ENCODE measurements around the gene CRIP2.

CRIP2 gene

DNA sequence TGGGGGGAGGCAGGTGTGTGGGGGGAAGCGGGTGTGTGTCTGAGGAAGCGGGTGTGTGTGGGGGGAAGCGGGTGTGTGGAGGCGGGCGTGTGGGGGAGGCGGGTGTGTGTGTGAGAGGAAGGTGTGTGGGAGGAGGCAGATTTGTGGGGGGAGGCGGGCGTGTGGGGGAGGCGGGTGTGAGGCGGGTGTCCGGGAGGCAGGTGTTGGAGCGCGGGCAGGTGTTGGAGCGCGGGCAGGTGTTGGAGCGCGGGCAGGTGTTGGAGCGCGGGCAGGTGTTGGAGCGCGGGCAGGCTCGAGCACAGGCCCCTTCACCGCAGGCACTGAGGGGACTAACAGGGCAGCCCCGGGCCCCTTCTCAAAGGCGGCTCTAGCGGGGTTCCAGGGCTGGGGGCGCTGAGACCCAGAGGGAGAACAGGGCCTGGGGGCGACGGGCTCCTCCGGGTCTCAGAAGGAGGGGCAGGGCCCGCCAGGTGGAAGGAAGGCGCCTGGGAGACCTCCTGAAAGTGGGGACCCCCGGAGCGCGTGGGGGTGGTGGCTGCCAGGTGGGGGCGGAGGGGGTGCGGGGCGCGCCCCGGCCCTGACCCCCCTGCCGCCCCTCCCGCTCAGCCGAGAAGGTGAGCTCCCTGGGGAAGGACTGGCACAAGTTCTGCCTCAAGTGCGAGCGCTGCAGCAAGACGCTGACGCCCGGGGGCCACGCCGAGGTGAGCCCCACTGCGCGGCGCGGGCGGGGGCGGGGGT lies 3.2 kb downstream of the CRIP2 start:
- no peak overlapping the region for H3K4me3 ChIP-seq (ENCODE audit: low read length)
- no peak for TF ChIP-seq CTCF (conservative IDR thresholded peaks at IDR 0.05; ENCODE audit: low read length)
- DNase-seq (ENCODE audit: low read depth) = no peak

- H3K4me3 ChIP-seq (ENCODE audit: low read length) = no peak overlapping the region
- no peak for DNase-seq (ENCODE audit: low read depth)
- no peak for TF ChIP-seq CTCF (conservative IDR thresholded peaks at IDR 0.05; ENCODE audit: low read length)
Measured at GRCh38 chr14:105478398-105479251, 4.0 kb downstream of the CRIP2 start.

GRCh38 chr14:105479431-105480158 lies 5.0 kb downstream of the CRIP2 start:
- no peak for TF ChIP-seq CTCF (conservative IDR thresholded peaks at IDR 0.05; ENCODE audit: low read length)
- no peak overlapping the region for H3K4me3 ChIP-seq (ENCODE audit: low read length)
- DNase-seq (ENCODE audit: low read depth) = no peak

GRCh38 chr14:105480199-105480746 lies 5.7 kb downstream of the CRIP2 start:
- H3K4me3 ChIP-seq (ENCODE audit: low read length) = no peak overlapping the region
- no peak for DNase-seq (ENCODE audit: low read depth)
- no peak for TF ChIP-seq CTCF (conservative IDR thresholded peaks at IDR 0.05; ENCODE audit: low read length)

DNA sequence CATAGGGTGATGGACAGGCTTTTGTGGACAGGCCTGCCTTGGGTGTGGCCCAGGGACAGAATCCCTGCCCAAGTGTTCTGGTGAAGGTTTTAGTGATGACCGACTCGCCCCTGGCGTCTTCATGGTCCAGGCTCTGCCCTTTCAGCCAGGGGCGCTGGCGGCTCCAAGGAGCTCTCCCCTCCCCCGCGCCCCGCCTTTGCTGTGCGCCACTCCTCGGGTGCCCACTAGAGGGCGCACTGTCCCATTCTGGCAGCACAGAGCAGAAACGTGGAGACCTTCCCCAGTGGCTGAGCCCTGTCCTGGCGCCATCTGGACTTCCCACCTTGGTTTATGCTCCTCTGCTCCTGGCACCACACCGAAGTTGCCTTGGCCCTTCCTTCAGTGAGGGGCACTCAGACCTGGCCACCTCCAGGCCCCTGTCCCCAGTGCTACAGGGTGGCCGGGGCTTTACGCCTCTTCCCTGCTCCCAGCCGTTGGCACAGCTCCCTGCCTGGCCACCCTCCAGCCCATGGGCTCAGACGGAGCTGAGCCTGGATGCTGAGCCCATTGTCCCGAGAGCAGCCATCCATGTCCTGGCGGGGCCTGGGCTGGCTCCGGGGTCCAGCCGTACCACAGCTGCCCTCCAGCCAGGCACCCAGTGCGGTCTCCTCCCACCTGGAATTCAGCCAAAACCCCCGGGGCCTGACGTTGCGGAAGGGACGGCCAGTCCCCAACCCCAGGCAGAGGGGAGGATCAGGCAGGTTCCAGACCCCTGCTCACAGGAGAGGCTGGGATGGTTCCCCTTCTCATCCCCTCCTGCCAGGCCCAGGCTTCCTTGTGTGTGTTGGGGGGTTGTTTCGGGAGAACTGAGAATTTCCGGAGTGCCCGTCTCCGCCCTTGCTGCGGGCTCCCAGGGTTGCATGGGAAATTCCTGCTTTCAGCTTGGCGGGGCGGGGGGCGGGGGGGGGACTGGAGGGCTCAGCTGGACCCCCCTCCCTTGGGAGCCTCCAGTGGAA lies 6.5 kb downstream of the CRIP2 start:
- TF ChIP-seq CTCF (conservative IDR thresholded peaks at IDR 0.05; ENCODE audit: low read length) = peak; percentile 90
- H3K4me3 ChIP-seq (ENCODE audit: low read length) = peak overlapping the region; percentile 59
- DNase-seq (ENCODE audit: low read depth) = peak; percentile 87

DNA sequence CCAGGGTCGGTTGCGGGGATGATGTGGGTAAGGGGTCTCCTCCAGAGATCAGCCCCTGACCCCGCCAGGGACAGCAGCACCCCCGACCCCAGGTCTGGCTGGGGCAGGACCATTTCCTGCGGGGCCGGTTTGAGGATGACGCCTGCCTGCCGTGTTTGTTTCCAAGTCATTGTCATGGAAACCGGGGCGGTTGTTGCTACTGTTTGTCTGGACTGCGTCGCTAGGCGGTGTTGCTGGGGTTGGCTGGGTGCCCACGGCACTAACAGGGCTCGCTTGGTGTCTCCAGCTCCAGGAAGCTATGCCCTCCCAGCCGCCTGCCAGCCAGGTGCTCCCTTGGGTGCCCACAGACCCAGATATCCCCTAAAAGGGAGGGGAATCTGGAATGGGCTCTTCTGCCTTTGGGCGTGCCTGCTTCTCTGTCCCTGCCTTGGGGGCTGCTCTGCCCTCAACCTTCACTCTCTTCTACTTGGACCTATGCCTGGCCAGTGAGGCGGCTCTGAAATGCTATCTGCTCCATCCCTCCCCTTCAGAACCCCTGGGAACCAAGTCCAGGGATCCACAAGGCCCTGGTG lies 7.4 kb downstream of the CRIP2 start:
- DNase-seq (ENCODE audit: low read depth) = peak; percentile 99
- peak overlapping the region; percentile 59 for H3K4me3 ChIP-seq (ENCODE audit: low read length)
- peak; percentile 23 for TF ChIP-seq CTCF (conservative IDR thresholded peaks at IDR 0.05; ENCODE audit: low read length)
